GM21576 (cell line): Measurements from ENCODE around the gene CCDC85C.
A peak's percentile ranks its signal among the peaks of the same experiment; 100 is the strongest.

Experiments used
- ATAC-seq: cut with Tn5 transposase; IDR thresholded peaks from one replicate; pipeline ENCODE4 v1.9.1; 2021; ENCODE audit warnings: mild to moderate bottlenecking, moderate library complexity; ENCODE audit not compliant: unreplicated experiment

Gene CCDC85C

GRCh38 chr14:99575043-99576023 is 28.7 kb downstream of the CCDC85C start:
- ATAC-seq = no peak

DNA sequence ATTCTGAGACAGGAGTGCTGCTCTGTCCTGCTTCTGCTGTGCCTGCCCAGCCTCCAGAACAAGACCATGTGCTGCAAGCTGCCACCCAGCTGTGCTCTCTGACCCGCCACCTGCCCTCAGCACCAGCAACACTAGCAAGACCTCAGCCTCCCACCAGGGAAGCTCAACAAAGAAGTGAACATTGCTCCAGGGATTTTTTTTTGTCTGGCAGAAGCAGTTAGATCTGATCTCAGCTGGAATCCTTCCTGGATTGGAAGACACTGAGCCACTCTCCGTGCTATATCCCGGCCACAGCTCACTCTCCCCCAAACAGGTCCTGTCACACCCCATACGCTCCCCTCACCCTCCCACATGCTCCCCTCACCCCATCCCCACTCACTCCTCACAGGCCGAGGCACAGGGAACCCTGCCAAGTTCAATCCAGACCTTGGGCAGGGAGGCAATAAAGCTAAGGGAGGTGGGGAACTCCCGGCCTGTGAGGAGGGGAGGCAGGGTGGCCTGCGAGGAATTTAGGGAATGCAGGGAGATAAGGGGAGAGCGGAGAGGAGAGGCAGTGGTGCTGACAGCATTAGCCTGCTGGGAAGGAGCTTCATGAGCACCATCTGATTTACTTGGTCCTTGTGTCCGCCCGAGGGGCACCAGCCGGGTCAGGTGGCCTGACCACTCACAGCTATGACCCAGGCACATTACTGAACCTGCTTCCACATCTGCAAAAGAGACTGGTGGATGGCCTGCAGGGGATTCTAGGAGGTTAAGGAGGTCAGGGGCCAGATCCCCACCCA is 29.7 kb downstream of the CCDC85C start:
- no peak for ATAC-seq

GRCh38 chr14:99573436-99574098 is 30.4 kb downstream of the CCDC85C start:
- ATAC-seq = no peak

GRCh38 chr14:99573000-99573330 is 31.0 kb downstream of the CCDC85C start:
- peak; percentile 41 for ATAC-seq

DNA sequence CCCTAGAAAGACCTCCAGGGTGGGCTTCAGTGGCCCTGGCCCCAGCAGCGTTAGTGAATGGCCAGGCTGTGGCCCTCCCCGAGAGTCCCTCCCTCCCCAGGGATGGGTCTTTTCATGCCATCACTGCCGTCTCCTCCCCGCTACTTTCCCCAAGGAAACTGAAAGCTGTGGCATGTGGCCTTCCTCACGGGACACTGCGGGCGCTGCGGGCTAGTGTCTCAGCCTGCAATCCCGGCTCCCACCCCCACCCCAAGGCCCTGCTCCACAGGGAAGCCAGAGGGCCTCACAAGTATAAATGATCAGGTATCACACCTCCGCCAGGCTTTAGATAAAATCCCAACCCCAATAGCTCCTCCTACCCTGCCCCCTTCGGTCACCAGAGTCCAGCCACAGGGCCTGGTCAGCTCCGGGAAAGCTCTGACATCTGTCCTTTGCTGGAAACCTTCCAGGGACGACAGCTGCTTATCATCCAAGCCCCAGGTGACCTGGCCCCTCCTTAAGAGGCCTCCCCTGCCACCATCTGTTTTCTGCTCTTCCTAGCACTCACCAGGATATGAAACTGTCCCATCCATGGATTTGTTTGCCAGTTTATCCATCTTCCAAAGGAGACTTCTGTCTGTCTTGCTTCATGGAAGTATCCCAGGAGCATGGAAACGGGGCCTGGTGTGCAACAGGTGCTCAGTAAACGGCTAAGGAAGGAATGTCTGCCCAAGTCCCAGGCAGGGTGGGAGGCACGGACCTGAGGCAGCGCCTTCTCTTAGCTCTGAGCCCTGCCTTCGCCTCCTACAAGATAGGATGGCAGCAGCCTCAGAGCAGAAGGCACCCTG is 31.6 kb downstream of the CCDC85C start:
- no peak for ATAC-seq

DNA sequence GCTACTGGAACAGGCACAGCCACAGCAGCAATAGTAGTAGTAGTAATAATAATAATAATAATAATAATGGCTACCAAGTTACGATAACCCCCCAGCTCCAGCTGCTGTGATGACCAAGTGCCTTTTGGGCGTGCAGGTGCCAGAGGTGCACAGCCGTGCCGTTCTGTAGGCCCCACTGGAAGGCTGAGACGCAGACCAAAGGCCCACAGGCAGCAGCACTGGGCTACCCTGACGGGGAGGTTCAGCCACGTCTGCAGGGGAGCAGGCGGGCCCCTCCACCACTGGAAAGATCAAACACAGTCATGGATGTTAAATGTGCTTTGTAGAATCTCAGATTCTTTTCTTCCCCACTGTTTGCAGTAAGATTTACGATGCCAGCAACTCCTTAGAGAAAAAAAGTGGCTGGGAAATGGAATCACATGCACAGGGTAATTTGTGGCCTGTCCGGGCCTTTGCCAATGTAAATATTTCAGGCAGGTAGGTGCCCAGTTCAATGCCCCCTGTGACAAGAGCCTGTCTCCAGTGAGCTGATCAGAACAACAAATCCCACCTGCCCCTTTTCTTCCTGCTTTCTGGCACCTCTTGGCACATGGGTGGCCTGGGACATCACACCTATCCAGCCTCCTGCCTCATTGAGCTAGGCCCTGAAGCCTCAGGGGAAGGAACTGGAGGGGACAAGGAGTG is 32.6 kb downstream of the CCDC85C start:
- ATAC-seq = no peak

DNA sequence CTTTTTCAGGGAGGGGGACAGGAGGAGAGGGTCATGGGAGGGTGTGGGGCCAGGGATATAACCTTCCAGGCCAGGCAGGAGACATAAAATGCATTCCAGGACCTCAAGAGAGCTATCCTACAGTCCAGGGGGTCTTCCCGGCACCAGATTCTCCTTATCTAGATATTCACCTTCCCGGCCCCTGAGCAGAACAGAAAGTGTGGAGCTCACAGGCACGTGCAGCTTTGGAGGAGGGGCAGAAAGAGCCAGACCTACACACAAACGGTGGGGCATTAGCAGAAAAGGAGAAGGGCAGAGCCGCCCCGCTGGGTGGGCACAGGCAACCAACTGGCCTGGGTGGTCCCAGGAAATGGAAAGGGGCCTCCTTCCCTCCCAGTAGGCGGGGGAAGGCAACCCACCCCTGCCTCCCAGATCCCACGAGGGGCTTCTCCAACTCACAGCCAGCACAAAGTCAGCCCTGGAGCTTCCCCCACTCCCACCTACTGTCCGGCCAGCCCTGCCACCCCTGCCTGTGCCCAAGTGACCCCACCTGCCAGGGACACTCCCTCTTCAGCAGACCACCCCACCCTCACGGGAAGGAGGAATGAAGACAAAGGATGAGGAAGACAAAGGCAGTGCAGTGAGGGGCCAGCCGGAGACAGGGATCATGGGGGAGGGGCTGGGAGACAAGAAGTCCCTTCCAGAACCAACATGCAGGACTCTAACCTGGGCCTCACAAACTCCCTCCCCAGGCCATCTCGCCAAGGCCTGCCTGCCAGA is 33.3 kb downstream of the CCDC85C start:
- no peak for ATAC-seq

GRCh38 chr14:99569725-99570543 is 34.1 kb downstream of the CCDC85C start:
- ATAC-seq = no peak

GRCh38 chr14:99568567-99569560 is 35.1 kb downstream of the CCDC85C start:
- ATAC-seq = no peak

- ATAC-seq = no peak
Observed at GRCh38 chr14:99566390-99567354, 37.3 kb downstream of the CCDC85C start.

GRCh38 chr14:99566009-99566389 is 38.0 kb downstream of the CCDC85C start:
- ATAC-seq = no peak

- no peak for ATAC-seq
Observed at GRCh38 chr14:99565383-99565782, 38.6 kb downstream of the CCDC85C start.

- ATAC-seq = no peak
Observed at GRCh38 chr14:99564926-99565259, 39.1 kb downstream of the CCDC85C start.

DNA sequence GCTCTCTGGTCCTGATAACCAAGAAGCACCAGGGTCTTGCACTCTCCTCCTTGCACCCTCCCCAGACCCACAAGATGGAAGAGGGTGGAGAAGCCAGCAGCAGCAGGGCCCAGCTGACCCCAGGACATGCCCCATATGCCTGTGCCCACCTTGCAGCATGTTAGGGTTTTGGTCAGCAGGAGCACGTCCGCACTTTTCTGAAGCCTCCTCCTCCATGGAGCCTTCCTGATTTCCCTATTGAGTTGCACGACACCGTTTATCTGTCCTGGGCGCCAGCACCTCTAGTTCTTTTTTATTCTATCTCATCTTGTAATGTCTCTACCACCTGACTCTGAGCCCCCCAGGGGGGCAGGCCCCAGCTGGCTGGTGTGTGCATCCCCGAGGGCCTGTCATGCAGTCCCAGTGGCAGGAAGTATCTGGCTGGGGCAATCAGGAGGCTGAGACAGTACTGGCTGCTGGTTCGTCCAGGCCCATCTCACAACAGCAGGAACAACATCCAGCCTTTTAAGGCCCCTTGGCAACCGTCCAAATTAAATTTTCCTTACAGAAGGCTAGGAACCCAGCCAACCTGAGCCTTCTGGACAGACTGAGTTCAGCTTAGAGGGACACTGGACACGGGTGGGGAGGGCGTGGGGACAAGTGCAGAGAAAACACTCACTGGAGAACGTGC is 39.6 kb downstream of the CCDC85C start:
- no peak for ATAC-seq

DNA sequence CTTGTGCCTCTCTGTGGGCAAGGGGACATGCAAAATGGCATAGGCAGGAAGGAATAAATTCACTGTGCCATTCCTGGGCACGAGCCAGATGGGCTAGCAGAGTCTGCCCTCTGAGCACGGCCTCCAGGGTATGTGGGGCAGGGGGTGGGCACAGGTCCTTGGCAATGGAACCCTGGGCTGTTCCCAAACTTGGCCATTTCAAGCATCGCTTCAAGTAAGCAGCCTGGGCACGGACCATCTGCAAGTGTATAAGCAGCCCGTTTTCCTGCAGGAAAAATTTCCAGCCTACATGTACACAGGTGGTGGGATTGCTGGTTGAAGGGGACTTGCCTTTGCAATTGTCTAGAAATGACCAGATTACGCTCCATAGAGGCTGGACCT is 40.3 kb downstream of the CCDC85C start:
- ATAC-seq = no peak
